ENCODE results near the gene OR1S1. TPM values are rescaled to one million over a fixed set of nuclear protein-coding genes. Genes with fewer than 3 reads are reported as not detected.

OR1S1 gene
- total and polyA plus RNA-seq, 2 donors (not counting 3 experiments of a cell fraction or from before 2014, with no cell fraction given) = not detected

GRCh38 chr11:58186938-58187337, 25.6 kb upstream of the OR1S1 start:
- Histone ChIP-seq H3K9ac (replicated peaks; ENCODE audit: extremely low read depth, insufficient read depth, low read length) (no peak overlapping the region), H3K9me1 (replicated peaks; ENCODE audit: control insufficient read depth, extremely low read depth, insufficient read depth, low read length) (no peaks in the 10 kb centered on the region), H3K9me3 (replicated peaks; ENCODE audit: control insufficient read depth, insufficient read depth, low read length) (no peaks in the 10 kb centered on the region), H3K79me2 (ENCODE audit: control insufficient read depth, insufficient read depth, low read length) (no peaks in the 10 kb centered on the region), H3K4me3 (replicated peaks in 1 of 3; ENCODE audit: insufficient read depth in 1 of 3, low read depth in 1 of 3, low read length in 3 of 3) (no peak overlapping the region), H3K27ac (ENCODE audit: insufficient read depth, low read depth, low read length) (no peak overlapping the region), H3K27me3 (ENCODE audit: control insufficient read depth in 2 of 2, insufficient read depth in 2 of 2, low read length in 2 of 2) (no peaks in the 10 kb centered on the region), H3K36me3 (ENCODE audit: control insufficient read depth in 2 of 2, extremely low read depth in 1 of 2, insufficient read depth in 2 of 2, low read length in 2 of 2) (no peaks in the 10 kb centered on the region), H3K4me2 (ENCODE audit: insufficient read depth, low read length) (no peak overlapping the region), H3K4me1 (ENCODE audit: control insufficient read depth, extremely low read depth, insufficient read depth, low read length) (no peaks in the 10 kb centered on the region), H2AFZ (ENCODE audit: low read depth, low read length) (no peak overlapping the region), H4K20me1 (replicated peaks; ENCODE audit: control insufficient read depth, extremely low read depth, insufficient read depth, low read length) (no peaks in the 10 kb centered on the region)
- CTCF ChIA-PET = no interaction called here
- BruUV-seq (replicated peaks) = no TSS peak
- POLR2A ChIA-PET = no interaction called here
- no peak for TF ChIP-seq EZH2 (IDR thresholded peaks at IDR 0.05; ENCODE audit: borderline replicate concordance, low read depth, low read length, severe bottlenecking)
- TF ChIP-seq POLR2A (IDR thresholded peaks at IDR 0.05; ENCODE audit: low read depth, low read length) = no peak
- no peak for TF ChIP-seq CTCF (IDR thresholded peaks at IDR 0.05; ENCODE audit: extremely low read depth in 1 of 2, insufficient read depth in 1 of 2, low read depth in 1 of 2, low read length in 2 of 2)
- no peak for TF ChIP-seq POLR2AphosphoS5 (IDR thresholded peaks at IDR 0.05; ENCODE audit: insufficient read depth, low read depth, low read length)
- TF ChIP-seq JUN (IDR thresholded peaks at IDR 0.05; ENCODE audit: borderline replicate concordance, insufficient read depth, insufficient read length, low read depth) = no peak
- no peak for TF ChIP-seq MAX (IDR thresholded peaks at IDR 0.05; ENCODE audit: insufficient read depth, insufficient read length)
- TF ChIP-seq FOS (IDR thresholded peaks at IDR 0.05; ENCODE audit: borderline replicate concordance, insufficient read depth, low read length) = no peak
- TF ChIP-seq GATA2 (IDR thresholded peaks at IDR 0.05; ENCODE audit: insufficient read depth, insufficient read length, low read depth, low read length) = no peak
- TF ChIP-seq MYC (IDR thresholded peaks at IDR 0.05; ENCODE audit: low read depth, low read length) = no peak
- FAIRE-seq (no peak), DNase-seq (ENCODE audit: low read depth, low spot score) (no peak)
- dilution Hi-C loops (cut with MboI; ENCODE audit: extremely low pct_ligation_motif_present, low sequenced_read_pairs) = no loop called here
- intact Hi-C loops (cut with micrococcal nuclease) = no loop called here

All from endothelial cell of umbilical vein (primary cell).